ENCODE measurements around the gene NAA80. TPM values are rescaled to one million over a fixed set of nuclear protein-coding genes. Genes with fewer than 3 reads are reported as not detected.

NAA80 gene
- total RNA-seq, 1 donor from 2014 or later: 10.9 TPM

DNA sequence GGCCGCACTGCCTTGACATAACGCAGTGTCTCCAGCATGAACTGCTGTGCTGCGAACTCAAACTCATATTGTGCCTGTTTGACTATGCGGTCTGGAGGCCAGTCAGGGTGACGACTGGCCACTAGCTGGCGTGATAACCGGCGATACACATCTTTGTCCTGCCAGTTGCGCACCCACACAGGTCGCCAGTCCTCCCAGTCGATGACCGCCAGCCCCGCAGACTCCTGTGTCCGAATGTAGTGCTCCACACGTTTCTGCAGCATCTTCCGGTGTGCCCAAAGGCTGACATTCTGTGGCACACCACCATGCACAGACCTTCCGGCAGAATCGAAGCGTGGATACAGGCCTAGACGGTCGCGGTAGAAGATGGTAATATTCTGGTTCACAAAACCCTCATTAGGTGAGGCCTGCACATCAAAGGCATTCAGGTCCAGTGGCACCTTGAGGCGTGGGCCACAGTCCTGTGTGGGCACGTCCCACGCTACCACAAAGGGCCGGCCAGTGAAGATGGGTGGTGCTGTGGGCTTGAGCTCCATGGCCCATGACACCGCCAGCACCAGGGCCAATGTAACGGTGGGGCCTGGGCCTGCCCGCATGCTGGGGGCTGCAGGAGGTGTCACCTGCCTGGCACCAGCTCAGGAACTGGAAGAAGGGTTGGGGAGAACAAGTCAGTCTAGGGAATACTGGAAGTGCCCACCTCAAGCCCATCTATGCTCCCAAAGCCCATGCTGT is 20.9 kb upstream of the NAA80 start:
- H3K4me3 Mint-ChIP-seq (ENCODE audit: unreplicated experiment): peak overlapping the region; percentile 86
- peaks cover 51% of the 10 kb centered on the region for H3K4me1 Mint-ChIP-seq (ENCODE audit: low read depth)
- no peak overlapping the region for H3K27ac Mint-ChIP-seq (ENCODE audit: unreplicated experiment)
- peaks cover 8% of the 10 kb centered on the region for H3K36me3 Mint-ChIP-seq (ENCODE audit: low read depth)
- no peak for DNase-seq (ENCODE audit: low spot score)
- H3K27me3 Mint-ChIP-seq (ENCODE audit: low read depth): no peaks in the 10 kb centered on the region
- TF ChIP-seq, protein P1, sequence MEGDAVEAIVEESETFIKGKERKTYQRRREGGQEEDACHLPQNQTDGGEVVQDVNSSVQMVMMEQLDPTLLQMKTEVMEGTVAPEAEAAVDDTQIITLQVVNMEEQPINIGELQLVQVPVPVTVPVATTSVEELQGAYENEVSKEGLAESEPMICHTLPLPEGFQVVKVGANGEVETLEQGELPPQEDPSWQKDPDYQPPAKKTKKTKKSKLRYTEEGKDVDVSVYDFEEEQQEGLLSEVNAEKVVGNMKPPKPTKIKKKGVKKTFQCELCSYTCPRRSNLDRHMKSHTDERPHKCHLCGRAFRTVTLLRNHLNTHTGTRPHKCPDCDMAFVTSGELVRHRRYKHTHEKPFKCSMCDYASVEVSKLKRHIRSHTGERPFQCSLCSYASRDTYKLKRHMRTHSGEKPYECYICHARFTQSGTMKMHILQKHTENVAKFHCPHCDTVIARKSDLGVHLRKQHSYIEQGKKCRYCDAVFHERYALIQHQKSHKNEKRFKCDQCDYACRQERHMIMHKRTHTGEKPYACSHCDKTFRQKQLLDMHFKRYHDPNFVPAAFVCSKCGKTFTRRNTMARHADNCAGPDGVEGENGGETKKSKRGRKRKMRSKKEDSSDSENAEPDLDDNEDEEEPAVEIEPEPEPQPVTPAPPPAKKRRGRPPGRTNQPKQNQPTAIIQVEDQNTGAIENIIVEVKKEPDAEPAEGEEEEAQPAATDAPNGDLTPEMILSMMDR (IDR thresholded peaks at IDR 0.05): no peak
- H3K9me3 Mint-ChIP-seq (ENCODE audit: low read depth): no peaks in the 10 kb centered on the region

DNA sequence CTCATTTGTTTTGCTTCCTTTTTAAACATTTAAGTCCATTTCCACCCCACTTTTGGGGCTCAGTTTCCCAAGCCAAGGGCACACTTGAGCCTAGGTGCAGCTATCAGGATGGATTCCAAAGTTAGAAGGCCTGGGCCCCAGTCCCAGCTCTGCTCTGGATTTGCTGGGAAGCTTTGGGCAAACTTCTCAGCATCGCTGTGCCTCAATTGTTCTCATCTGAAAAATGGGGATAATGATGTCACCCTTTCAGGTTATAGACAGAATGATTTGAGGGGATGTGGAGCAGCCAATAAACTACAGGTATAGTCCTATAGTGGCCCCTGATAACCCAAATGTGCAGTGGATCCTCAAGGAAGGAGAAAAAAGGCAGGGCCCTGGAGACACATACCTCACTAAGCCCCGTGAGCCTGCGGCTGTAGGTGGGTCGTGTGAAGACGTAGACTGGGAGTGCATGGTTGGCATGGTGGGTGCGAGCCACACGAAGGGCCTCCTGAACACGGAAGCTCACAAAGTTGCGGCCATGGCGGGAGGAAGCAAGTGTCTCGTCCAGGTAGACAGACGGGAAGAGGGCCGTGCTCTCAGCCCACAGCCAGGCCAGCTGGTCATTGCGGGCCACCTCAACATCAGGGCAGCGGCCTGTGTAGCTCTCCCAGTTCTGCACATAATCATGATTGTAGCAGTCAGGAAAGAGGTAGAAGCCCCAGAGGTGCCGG is 20.1 kb upstream of the NAA80 start:
- Mint-ChIP-seq H3K4me3 (ENCODE audit: unreplicated experiment) (peak overlapping the region; percentile 30), H3K9me3 (ENCODE audit: low read depth) (no peaks in the 10 kb centered on the region), H3K4me1 (ENCODE audit: low read depth) (peaks cover 47% of the 10 kb centered on the region), H3K36me3 (ENCODE audit: low read depth) (peaks cover 8% of the 10 kb centered on the region), H3K27me3 (ENCODE audit: low read depth) (no peaks in the 10 kb centered on the region), H3K27ac (ENCODE audit: unreplicated experiment) (no peak overlapping the region)
- no peak for DNase-seq (ENCODE audit: low spot score)
- TF ChIP-seq, protein P1 (IDR thresholded peaks at IDR 0.05): no peak

DNA sequence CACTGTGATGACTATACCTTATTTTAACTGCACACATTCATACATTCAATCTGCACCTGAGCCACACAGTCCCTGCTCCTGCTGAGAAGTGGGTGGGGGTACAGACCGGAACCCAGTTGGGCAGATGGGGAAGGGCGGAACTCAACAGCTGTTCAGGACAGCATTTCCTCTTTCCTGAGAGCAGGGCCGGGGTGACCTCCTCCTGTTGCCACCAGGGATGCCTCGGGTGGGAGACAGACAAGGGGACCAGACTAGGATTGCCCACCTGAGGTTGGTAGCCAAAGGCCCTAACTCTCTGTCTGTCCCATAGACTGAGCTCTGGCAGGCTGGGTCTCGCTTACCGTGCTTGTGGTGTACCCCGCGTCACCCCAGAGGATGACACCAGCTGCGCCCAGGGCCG is 19.4 kb upstream of the NAA80 start:
- H3K4me1 Mint-ChIP-seq (ENCODE audit: low read depth): peaks cover 47% of the 10 kb centered on the region
- no peaks in the 10 kb centered on the region for H3K9me3 Mint-ChIP-seq (ENCODE audit: low read depth)
- H3K27ac Mint-ChIP-seq (ENCODE audit: unreplicated experiment): no peak overlapping the region

DNA sequence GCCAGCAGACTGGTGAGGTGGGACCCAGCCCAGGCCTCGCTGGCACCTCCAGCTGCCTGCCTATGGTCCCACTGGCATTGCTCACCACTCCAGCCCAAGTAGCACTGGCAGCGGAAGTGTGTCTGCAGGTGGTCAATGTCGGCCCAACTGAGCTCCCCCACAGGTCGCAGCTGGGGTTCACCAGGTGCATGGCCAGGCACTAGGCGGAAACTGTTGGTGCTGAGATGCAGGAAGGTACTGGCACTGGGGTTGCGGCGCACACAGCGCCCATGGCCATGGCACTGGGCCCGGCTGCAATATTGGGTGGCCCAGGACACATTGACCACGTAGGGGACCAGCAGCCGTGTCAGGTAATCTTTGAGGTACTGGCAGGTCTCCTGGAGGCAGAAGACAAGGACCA is 19.0 kb upstream of the NAA80 start:
- no peaks in the 10 kb centered on the region for H3K27me3 Mint-ChIP-seq (ENCODE audit: low read depth)
- H3K4me1 Mint-ChIP-seq (ENCODE audit: low read depth): peaks cover 46% of the 10 kb centered on the region
- TF ChIP-seq, protein P1 (IDR thresholded peaks at IDR 0.05): no peak
- H3K4me3 Mint-ChIP-seq (ENCODE audit: unreplicated experiment): no peak overlapping the region
- no peaks in the 10 kb centered on the region for H3K9me3 Mint-ChIP-seq (ENCODE audit: low read depth)
- DNase-seq (ENCODE audit: low spot score): no peak
- H3K36me3 Mint-ChIP-seq (ENCODE audit: low read depth): peaks cover 8% of the 10 kb centered on the region
- no peak overlapping the region for H3K27ac Mint-ChIP-seq (ENCODE audit: unreplicated experiment)

More for the DNA sequence above, 19.4 kb upstream of the NAA80 start:
- H3K27me3 Mint-ChIP-seq (ENCODE audit: low read depth): no peaks in the 10 kb centered on the region
- TF ChIP-seq, protein P1 (IDR thresholded peaks at IDR 0.05): no peak
- H3K4me3 Mint-ChIP-seq (ENCODE audit: unreplicated experiment): no peak overlapping the region
- DNase-seq (ENCODE audit: low spot score): no peak
- peaks cover 8% of the 10 kb centered on the region for H3K36me3 Mint-ChIP-seq (ENCODE audit: low read depth)

DNA sequence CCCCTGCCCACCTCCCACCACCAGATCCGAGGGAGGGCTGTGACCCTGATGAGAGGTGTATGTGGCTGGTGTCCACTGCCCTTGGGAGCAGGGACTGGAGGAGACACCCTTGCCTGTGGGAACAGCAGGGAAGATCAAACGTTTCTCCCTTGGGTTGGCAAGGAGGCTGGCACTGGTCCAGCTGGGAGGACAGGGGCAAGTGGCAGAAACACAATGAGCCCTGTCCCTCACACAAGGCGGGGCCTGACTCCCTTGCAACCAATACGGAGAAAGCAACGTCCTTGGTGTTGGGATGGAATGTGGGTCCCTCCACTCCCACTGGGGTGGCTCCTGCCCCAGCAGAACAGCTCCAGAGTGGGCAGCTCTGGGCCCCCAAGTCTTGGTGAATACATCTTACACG is 18.1 kb upstream of the NAA80 start:
- H3K27ac Mint-ChIP-seq (ENCODE audit: unreplicated experiment): no peak overlapping the region
- no peaks in the 10 kb centered on the region for H3K9me3 Mint-ChIP-seq (ENCODE audit: low read depth)
- DNase-seq (ENCODE audit: low spot score): no peak
- H3K27me3 Mint-ChIP-seq (ENCODE audit: low read depth): no peaks in the 10 kb centered on the region
- peaks cover 39% of the 10 kb centered on the region for H3K4me1 Mint-ChIP-seq (ENCODE audit: low read depth)
- peaks cover 8% of the 10 kb centered on the region for H3K36me3 Mint-ChIP-seq (ENCODE audit: low read depth)
- TF ChIP-seq, protein P1 (IDR thresholded peaks at IDR 0.05): no peak
- no peak overlapping the region for H3K4me3 Mint-ChIP-seq (ENCODE audit: unreplicated experiment)

Data from chondrocyte (in vitro differentiated cells).